GM18502 (cell line): Measurements from ENCODE around the gene APLF.

Source experiments
- ATAC-seq: cut with Tn5 transposase; IDR thresholded peaks from one replicate; pipeline ENCODE4 v1.9.1; 2021; ENCODE audit warnings: mild to moderate bottlenecking; ENCODE audit not compliant: unreplicated experiment, poor library complexity

The APLF gene

GRCh38 chr2:68612765-68613519 is 145.6 kb downstream of the APLF start:
- no peak for ATAC-seq

GRCh38 chr2:68620772-68621171 is 153.4 kb downstream of the APLF start:
- ATAC-seq = no peak

DNA sequence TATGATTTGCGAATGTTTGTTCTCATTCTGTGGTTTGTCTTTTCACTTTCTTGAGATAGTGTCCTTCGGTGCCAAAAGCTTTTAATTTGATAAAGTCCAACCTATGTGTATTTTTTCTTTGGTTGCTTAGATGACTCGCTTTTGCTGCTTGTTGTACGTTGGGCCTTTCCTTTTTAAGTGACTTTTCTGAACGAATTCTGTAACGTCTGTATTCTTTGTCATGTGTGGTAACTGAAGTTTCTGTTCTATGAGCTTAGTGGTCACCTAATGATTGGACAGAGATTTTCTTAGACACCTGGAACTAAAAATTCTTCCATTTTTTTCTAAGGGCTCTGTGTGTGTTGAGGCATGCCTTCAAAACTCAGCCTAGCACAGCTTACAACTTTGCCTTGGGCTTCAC is 156.4 kb downstream of the APLF start:
- no peak for ATAC-seq

GRCh38 chr2:68627615-68628014 is 160.2 kb downstream of the APLF start:
- ATAC-seq = no peak
